GM18508 (cell line): ENCODE data around the gene E2F1.
"Not testable (repeated sequence)": the region's sequence is repeated elsewhere in the genome, so short reads cannot be mapped to it uniquely, and the experiment has no call there.

ENCODE experiments used
- ATAC-seq: cut with Tn5 transposase; IDR thresholded peaks from one replicate; pipeline ENCODE4 v1.9.1; 2021; ENCODE audit warnings: moderate number of reproducible peaks; ENCODE audit not compliant: insufficient read depth, unreplicated experiment

Gene E2F1

GRCh38 chr20:33647603-33648395, 38.4 kb downstream of the E2F1 start:
- ATAC-seq = peak; percentile 61

GRCh38 chr20:33646959-33647602, 39.1 kb downstream of the E2F1 start:
- ATAC-seq = not testable (repeated sequence)

- no peak for ATAC-seq
Observed at GRCh38 chr20:33646191-33646590, 40.0 kb downstream of the E2F1 start.

GRCh38 chr20:33645396-33645795, 40.8 kb downstream of the E2F1 start:
- ATAC-seq = no peak

GRCh38 chr20:33645072-33645358, 41.2 kb downstream of the E2F1 start:
- ATAC-seq = no peak

- no peak for ATAC-seq
Observed at GRCh38 chr20:33644313-33645071, 41.7 kb downstream of the E2F1 start.

GRCh38 chr20:33640287-33640686, 45.9 kb downstream of the E2F1 start:
- no peak for ATAC-seq

- no peak for ATAC-seq
Observed at GRCh38 chr20:33636776-33637175, 49.4 kb downstream of the E2F1 start.

- ATAC-seq = no peak
Observed at GRCh38 chr20:33635341-33635740, 50.8 kb downstream of the E2F1 start.

GRCh38 chr20:33631910-33632309, 54.3 kb downstream of the E2F1 start:
- ATAC-seq = not testable (repeated sequence)

GRCh38 chr20:33630507-33630906, 55.7 kb downstream of the E2F1 start:
- no peak for ATAC-seq

- ATAC-seq = no peak
Observed at GRCh38 chr20:33629979-33630378, 56.2 kb downstream of the E2F1 start.

- no peak for ATAC-seq
Observed at GRCh38 chr20:33629533-33629932, 56.7 kb downstream of the E2F1 start.

GRCh38 chr20:33627577-33628216, 58.5 kb downstream of the E2F1 start:
- no peak for ATAC-seq

- ATAC-seq = no peak
Observed at GRCh38 chr20:33626190-33626589, 60.0 kb downstream of the E2F1 start.
